HG03571 (cell line): ENCODE data around the gene NBEAL2.

ENCODE experiments used
- ATAC-seq: cut with Tn5 transposase; IDR thresholded peaks from one replicate; pipeline ENCODE4 v1.9.1; 2021; ENCODE audit not compliant: unreplicated experiment

Gene NBEAL2

DNA sequence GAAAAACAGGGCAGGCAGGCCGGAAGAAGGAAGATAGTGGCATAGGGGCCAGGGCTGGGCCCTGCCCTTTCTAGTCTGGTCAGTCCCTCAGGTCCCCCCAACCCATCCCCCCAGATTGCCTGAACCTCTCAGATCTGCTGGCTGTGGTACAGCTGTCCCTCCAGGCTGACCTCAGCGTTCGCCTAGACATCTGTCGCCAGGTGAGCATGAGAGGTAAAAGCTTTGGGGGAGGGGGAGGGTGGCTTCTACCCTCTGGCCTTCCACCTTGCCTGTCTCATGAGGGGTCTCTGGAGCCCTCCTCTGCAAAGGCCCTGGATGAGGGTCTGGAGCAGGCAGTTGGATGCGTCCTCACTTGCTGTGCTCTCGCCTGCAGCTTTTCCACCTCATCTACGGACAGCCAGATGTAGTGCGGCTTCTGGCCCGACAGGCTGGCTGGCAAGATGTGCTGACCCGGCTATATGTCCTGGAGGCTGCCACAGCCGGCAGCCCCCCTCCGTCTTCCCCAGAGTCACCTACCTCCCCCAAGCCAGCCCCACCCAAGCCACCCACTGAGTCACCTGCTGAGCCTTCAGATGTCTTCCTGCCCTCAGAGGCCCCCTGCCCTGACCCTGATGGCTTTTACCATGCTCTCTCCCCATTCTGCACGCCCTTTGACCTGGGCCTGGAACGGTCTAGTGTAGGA lies 20.2 kb downstream of the NBEAL2 start:
- ATAC-seq, result no peak

GRCh38 chr3:47000198-47000815 lies 20.8 kb downstream of the NBEAL2 start:
- no peak for ATAC-seq

GRCh38 chr3:47000922-47001730 lies 21.7 kb downstream of the NBEAL2 start:
- no peak for ATAC-seq

DNA sequence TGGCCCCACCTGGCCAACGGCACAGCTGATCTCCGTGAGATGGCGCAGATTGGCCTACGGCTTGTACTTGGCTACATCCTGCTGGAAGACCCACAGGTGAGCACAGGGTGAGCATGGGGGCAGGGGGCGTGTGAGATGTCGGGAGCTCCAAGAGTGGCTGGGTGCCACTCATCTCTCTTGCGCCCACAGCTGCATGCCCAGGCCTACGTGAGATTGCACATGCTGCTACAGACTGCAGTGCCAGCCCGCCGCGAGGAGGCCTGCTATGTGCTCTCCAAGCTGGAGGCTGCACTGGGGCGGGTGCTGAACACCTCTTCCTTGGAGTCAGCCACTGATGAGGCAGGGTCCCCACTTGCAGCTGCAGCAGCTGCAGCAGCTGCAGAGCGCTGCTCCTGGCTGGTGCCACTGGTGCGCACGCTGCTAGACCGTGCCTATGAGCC lies 22.3 kb downstream of the NBEAL2 start:
- ATAC-seq, result no peak

DNA sequence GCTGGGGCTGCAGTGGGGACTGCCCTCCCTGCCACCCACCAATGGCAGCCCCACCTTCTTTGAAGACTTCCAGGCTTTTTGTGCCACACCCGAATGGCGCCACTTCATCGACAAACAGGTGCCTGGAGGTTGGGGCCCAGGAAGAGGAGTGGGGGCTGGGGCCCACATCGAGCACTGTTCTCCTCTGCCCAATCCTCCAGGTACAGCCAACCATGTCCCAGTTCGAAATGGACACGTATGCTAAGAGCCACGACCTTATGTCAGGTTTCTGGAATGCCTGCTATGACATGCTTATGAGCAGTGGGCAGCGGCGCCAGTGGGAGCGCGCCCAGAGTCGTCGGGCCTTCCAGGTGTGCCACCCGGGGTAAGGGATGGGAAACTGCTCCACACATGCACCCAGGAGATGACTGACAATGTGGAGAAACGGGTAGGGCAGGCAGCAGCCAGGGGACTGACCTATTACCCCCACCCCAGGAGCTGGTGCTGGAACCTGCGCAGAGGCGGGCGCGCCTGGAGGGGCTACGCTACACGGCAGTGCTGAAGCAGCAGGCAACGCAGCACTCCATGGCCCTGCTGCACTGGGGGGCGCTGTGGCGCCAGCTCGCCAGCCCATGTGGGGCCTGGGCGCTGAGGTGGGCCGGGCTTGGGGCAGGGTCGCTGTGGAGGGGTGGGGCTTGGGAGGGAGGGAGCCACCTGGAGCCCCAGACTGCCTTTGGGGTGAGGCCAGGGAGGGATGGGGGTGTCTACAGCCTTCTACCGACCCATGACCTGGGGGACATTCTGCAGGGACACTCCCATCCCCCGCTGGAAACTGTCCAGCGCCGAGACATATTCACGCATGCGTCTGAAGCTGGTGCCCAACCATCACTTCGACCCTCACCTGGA lies 22.9 kb downstream of the NBEAL2 start:
- ATAC-seq, result no peak

GRCh38 chr3:47003056-47003410 lies 23.6 kb downstream of the NBEAL2 start:
- no peak for ATAC-seq

DNA sequence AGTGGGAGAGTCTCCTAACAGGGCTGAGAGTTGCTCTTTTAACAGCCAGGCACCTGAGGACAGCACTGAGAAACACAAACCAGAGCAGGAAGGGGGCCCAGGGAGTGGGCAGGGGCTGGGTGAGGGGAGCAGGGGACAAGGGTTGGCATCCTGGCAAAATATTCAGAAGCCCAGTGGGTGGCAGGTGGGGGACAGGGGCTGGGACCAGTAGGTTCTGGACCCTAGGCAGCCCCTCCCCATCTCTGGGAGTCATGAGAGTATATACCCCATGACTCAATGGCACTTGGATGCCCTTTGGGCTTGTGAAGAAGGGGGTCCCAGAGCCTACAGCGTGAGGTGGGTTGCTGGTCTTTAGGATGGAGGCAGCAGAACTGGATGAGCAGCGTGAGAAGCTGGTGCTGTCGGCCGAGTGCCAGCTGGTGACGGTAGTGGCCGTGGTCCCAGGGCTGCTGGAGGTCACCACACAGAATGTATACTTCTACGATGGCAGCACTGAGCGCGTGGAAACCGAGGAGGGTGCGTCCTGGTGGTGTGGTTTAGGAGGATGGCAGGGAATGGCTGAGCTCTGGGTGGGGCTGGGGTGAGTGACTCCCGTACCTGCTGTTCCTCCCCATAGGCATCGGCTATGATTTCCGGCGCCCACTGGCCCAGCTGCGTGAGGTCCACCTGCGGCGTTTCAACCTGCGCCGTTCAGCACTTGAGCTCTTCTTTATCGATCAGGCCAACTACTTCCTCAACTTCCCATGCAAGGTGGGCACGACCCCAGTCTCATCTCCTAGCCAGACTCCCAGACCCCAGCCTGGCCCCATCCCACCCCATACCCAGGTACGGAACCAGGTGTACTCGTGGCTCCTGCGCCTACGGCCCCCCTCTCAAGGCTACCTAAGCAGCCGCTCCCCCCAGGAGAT lies 24.2 kb downstream of the NBEAL2 start:
- ATAC-seq, result no peak

DNA sequence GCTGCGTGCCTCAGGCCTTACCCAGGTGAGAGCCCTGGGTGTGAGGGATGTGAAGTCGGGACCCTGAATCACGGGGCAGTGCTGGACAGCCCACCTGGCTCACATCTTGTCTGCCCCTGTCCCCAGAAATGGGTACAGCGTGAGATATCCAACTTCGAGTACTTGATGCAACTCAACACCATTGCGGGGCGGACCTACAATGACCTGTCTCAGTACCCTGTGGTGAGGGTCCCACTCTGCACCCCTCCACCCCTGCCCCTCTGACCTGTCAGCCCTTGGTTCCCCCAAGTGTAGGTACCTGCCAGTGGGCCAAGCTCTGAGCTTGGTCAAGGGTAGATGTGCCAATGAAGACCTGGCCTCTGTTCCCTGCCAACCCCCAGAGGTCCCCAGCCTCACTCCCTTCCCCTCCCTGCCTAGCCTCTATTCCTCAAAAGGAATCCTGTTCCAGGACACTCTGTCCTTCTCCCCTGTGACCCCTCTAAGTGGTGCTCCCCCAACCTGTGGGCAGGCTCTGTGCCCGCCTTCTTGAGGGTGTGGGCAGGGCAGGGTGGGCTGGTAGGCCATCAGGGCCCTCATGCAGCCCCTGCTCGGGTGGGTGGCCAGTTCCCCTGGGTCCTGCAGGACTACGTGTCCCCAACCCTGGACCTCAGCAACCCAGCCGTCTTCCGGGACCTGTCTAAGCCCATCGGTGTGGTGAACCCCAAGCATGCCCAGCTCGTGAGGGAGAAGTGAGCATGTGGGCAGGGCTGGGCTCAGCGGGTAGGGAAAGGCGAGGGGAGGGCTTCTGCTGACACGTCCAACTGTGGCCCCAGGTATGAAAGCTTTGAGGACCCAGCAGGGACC lies 25.1 kb downstream of the NBEAL2 start:
- ATAC-seq, result no peak

GRCh38 chr3:47005212-47006144 lies 26.0 kb downstream of the NBEAL2 start:
- ATAC-seq, result no peak

DNA sequence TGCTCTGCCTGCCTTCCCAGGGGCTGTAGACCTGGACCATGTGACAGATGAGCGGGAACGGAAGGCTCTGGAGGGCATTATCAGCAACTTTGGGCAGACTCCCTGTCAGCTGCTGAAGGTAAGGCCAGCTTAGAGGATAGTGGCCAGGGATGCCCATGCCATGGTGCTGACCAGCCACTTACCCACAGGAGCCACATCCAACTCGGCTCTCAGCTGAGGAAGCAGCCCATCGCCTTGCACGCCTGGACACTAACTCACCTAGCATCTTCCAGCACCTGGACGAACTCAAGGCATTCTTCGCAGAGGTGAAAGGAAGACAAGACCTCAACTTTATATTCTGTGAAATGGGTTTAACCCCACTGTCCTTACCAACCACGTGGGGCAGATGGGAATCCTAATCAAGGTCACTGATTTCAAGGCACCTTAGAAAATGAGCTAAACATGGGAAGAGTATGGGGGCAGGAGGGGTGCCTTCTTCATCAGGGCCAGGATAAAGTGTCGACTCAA lies 26.7 kb downstream of the NBEAL2 start:
- ATAC-seq, result no peak

- ATAC-seq, result no peak
Observed at GRCh38 chr3:47007001-47007400, 27.5 kb downstream of the NBEAL2 start.

- ATAC-seq, result no peak
Observed at GRCh38 chr3:47007482-47008233, 28.2 kb downstream of the NBEAL2 start.

- ATAC-seq, result no peak
Observed at GRCh38 chr3:47008234-47008796, 28.8 kb downstream of the NBEAL2 start.

GRCh38 chr3:47008851-47009224 lies 29.4 kb downstream of the NBEAL2 start:
- no peak for ATAC-seq

GRCh38 chr3:47009225-47010110 lies 30.0 kb downstream of the NBEAL2 start:
- ATAC-seq, result peak; percentile 64
